GM18858 (cell line): ENCODE data around the gene DDX42.
"Not testable (repeated sequence)": the region's sequence is repeated elsewhere in the genome, so short reads cannot be mapped to it uniquely, and the experiment has no call there.

Experiments
- ATAC-seq: cut with Tn5 transposase; IDR thresholded peaks from one replicate; pipeline ENCODE4 v1.9.1; 2021; ENCODE audit not compliant: unreplicated experiment

Gene DDX42

DNA sequence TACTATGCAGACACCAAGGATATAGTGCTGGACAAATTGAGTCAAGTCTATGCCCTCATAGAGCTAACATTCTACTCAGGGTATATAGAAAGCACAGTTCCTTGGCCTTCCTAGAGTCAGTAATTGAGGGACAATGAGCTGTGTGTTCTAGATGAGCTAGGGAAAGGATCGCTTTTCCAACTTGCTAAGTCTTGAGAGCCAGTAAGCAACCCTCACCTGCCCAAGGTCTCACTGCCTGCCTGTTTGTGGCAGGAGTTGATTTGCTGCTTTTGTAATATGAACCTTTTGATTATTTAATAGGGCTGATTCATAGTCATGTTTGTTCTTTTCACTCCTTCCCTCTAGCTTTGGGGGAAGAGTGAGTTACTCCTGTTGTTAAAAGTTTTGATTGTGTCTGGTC is 6.5 kb downstream of the DDX42 start:
- no peak for ATAC-seq

DNA sequence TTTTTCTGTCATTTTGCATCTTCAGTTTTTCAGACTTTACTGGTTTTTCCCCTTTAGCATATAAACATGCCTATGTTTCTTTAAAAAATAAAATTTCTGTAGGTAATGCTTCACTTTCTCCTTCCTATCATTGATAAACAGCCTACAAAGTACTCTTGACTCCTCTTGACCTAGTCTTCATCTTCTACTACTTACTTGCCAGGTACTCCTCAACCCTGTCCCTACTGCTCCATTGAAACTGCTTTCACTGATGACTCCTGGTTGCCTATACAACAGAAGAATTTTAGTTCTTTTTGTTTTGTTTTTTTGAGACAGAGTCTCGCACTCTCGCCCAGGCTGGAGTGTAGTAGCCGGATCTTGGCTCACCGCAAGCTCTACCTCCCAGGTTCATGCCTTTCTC is 7.0 kb downstream of the DDX42 start:
- no peak for ATAC-seq

DNA sequence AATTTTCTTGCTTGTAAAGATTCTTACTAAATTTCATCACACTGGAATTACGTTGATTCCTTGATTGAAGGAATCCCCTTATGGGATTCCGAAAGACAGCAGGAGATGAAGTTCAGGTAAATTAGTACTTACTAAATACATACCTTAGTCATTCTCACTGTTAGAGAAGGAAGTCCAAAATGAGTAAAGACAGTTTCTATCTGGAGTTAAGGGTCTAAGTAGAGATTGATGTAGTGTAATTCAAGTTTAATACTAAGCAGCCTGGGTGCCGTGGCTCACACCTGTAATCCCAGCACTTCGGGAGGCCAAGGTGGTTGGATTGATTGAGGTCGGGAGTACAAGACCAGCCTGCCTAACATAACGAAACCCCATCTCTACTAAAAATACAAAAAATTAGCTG is 9.6 kb downstream of the DDX42 start:
- no peak for ATAC-seq

DNA sequence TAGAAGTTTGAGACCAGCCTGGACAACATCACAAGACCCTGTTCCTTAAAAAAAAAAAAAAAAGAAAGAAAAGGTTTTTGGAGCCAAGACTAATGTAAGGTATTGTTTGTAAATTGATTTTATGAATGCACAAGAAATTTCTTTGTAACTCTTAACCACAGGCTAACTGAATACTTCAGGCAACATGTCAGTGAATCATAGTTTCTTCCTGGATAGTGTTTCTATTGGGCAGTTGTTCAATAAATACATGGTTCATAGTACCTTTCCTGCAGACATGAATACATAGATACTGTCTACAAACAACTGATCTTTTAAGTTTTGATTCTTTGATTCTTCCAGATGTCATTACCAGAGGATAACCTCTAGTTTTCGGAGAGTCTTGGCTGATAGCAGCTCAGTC is 11.6 kb downstream of the DDX42 start:
- ATAC-seq = no peak

DNA sequence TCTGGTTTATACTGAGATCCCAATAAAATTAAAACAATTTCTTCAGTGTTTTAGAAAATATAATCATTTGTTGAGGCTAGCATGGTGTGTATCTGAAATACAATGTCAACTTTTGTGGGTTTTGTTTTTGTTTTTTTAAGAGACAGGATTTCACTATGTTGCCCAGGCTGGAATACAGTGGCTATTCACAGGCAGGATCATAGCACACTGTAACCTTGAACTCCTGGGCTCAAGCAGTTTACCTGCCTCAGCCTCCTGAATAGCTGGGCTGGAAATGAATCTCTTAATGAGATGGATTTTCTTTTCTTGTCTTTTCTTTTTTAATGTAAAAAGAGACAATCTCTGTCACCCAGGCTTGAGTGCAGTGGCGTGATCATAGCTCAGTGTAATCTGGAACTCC is 12.1 kb downstream of the DDX42 start:
- ATAC-seq = no peak

DNA sequence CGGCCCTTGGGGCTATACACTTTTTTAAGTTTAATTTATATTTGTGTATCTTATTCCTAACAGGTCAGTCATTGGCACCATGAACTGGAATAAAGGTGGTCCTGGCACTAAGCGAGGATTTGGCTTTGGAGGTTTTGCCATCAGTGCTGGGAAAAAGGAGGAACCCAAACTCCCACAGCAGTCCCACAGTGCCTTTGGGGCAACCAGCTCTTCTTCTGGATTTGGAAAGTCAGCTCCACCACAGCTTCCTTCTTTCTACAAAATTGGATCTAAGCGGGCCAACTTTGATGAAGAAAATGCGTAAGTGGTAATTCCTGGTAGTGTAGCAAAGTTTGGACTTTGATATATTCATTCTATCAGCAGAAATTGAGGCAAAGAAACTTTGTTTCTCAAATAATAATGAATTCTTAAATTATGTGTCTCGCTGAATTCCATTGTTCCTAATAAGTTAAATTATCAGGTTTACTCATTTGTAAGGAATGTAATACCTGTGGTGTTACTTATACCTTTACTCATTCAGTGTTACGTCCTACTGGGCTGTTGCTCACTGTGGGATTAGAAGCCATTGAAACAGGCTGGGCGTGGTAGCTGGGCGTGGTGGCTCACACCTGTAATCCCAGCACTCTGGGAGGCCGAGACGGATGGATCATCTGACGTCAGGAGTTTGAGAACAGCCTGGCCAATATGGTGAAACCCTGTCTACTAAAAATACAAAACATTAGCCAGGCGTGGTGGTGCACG is 13.2 kb downstream of the DDX42 start:
- ATAC-seq = no peak

DNA sequence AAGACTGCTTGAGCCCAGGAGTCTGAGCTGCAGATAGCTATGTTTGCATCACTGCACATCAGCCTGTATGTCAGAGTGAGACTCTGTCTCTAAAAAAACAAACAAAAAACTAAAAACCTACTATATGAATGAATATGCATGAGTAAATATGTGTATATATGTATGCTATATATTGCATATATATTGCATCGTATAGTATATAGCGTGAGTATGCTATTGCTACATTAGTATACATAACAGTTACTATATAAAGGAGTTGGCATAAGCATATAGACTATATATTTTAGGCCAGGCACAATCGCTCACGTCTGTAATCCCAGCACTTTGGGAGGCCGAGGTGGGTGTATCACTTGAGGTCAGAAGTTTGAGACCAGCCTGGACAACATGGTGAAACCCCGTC is 16.1 kb downstream of the DDX42 start:
- no peak for ATAC-seq

DNA sequence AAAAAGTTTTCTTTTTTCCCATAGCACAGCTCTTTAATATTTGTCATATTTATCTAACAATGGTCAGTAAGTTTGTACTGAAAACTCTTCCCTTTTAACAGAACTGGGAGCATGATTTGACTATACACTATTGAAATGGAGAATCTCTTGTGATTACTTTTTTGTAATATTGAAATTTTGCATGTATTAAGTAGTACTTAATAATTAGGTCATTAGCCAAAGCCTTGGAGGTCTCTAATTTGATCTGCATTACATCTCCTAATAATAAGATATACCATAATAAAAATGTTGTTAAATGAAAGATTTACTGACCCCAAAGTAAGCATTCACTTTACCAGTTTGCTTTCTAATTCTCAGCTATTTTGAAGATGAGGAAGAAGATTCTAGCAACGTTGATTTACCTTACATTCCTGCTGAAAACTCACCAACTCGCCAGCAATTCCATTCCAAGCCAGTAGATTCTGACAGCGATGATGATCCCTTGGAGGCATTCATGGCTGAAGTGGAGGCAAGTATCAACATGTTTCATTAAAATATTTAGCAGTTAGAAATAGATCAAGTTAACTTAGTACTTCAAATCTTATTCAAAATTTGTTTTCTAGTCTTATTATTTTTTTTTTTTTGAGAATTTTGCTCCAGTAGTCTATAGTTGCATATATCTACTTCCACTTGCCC is 18.2 kb downstream of the DDX42 start:
- no peak for ATAC-seq

DNA sequence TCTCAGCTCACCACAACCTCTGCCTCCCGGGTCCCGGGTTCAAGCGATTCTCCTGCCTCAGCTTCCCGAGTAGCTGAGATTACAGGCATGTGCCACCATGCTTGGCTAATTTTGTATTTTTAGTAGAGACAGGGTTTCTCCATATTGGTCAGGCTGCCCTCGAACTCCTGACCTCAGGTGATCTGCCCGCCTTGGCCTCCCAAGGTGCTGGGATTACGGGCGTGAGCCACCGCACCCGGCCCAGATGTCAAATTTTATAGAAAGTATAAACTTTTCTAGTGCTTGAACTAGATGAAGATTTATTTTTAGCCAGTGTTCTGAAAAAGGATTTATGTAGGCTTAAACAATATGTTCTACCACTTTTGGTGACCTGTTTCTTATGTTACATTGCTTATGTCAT is 22.4 kb downstream of the DDX42 start:
- not testable (repeated sequence) for ATAC-seq

DNA sequence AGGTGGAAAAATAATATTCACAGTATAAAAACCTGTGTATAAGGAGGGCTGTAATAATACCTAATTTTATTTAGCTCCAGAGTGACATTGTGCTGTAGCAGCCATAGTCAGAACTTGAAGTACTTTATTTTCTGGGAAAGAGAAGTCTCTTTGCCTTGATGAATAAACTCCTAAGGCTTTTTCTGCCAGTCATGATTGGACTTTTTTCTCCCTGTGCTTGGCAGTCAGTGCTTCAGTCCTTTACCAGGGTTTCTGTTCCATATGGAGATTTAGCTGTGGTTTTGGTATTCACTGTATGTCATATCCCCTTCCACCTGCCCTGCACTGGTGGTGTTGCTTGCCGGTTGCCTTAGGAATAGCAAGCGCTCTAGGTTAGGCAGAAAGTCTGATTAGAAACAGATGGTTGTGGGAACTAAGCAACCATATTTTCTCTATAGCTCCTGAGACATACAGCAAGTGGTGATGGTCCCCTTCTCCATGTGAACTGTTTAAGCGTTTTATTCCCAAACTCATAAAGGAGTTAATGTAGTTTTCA is 24.7 kb downstream of the DDX42 start:
- no peak for ATAC-seq

DNA sequence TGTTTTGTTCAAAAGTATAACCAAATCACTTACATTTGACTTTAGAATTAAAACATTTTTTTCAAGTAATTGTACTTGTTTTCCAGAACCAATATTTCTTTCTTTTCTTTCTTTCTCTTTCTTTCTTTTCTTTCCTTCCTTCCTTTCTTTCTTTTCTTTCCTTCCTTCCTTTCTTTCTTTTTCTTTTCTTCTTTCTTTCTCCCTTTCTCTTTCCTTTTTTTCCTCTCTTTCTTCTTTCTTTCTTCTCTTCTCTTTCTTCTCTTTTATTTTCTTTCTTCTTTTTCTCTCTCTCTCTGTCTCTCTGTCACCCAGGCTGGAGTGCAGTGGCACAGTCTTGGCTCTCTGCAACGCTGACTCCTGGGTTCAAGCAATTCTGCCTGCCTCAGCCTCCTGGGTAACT is 26.8 kb downstream of the DDX42 start:
- no peak for ATAC-seq

DNA sequence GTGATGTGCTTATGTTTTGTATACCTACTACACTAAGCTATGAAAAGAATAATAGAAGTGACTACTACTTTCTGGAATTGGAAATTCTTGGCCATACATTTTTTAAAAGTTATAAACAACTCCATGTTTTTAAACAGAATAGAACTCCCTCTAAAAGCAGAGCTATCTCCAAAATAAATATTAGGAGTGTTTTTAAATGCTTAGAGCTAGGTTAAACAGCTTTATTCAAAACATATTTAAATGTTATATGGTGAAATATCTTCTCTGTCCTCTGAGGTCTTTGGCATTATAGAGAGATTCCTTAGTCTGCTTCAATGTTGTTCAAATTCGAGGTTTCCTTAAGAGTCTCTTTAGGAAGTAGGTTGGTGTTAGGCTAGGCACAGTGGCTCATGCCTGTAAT is 30.4 kb downstream of the DDX42 start:
- no peak for ATAC-seq

DNA sequence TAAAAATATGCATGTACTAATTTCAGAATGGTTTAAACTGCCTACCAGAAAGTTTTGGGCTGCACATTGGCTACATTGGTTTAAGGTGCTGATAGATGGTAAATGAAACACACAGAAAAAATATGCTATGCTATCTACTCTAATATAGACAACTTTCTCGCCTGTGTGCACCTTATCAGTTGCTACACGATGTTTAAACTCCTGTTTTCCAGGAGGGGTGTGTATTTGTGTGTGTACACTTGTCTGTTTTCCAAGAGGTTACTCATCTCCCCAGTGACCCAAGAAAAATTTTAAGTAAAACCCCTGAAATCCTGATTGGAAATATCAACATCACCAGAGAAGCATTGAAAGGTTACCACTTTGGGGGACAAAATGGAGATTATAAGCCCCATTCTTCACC is 31.6 kb downstream of the DDX42 start:
- ATAC-seq = no peak

DNA sequence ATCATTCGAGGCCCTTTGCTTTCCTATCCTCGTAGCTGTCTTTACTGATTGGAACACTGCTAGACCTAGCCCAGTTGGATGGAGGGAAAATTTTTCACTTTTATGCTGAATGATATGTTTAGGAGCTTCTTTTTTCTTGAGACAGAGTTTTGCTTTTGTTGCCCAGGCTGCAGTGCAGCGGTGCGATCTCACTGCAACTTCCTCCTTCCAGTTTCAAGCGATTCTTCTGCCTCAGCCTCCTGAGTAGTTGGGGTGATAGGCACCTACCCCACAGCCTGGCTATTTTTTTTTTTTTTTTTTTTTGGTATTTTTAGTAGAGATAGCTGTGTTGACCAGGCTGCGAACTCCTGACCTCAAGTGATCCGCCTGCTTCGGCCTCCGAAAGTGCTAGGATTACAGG is 36.0 kb downstream of the DDX42 start:
- ATAC-seq = no peak

DNA sequence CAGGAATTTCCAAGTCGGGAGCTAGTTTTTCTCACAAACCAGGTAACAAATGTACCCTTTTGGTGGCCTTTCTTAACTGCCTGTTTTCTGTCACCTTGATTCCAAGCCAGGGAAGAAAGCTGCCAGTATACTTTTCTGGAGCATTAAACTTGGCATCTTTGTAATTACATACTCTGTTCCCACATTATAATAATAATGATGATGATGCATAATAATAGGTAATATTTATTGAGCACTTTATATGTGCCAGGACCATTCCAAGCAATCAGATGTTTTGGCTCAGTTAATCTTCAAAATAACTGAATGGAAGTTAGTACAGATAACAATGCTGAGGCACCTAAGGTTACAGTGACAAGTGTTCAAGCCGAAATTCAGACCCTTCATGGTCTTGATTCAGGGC is 42.2 kb downstream of the DDX42 start:
- no peak for ATAC-seq

DNA sequence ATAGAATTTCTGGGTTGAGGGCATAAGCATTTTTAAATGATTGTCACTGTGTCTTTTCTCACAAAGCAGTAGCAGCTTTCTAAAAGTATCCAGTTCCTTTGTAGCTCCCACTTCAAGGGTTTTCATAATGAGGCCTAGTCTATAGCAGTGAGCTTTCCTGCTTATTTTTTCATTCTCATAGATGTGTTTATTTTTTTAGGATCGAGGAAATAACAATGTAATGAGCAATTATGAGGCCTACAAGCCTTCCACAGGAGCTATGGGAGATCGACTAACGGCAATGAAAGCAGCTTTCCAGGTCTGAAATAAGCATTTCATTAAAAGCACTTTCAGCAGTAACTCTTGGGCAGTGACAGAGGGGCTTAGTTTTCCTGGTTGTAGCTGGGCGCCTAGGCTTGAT is 42.7 kb downstream of the DDX42 start:
- no peak for ATAC-seq

DNA sequence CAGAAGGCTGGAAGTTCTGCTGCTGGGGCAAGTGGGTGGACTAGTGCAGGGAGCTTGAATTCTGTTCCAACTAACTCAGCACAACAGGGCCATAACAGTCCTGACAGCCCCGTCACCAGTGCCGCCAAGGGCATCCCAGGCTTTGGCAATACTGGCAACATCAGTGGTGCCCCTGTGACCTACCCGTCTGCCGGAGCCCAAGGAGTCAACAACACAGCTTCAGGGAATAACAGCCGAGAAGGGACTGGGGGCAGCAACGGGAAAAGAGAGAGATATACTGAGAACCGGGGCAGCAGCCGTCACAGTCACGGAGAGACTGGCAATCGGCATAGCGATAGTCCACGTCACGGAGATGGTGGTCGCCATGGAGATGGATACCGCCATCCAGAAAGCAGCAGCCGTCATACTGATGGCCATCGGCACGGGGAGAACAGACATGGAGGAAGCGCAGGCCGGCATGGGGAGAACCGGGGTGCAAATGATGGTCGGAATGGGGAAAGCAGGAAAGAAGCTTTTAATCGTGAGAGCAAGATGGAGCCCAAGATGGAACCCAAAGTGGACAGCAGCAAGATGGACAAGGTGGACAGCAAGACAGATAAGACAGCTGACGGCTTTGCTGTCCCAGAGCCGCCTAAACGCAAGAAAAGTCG is 43.9 kb downstream of the DDX42 start:
- no peak for ATAC-seq

DNA sequence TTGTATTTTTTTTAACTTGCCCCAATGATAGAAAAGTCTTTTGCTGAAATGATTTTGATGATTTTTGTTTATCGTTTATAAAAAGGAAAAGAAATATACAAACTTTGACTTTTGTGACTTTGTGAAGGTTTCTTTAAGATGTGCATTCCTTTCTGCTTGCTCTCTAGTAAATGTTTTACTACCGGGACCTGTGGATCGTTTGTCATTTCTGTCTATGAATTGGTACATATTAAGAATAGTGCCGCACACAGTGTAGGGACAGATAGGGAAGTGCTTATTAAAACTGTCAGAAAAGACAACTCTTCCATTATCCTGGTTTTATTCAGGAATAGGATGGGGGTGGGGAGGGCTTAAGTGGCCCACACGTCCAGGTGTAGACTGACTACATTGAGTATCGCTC is 45.2 kb downstream of the DDX42 start:
- ATAC-seq = no peak

DNA sequence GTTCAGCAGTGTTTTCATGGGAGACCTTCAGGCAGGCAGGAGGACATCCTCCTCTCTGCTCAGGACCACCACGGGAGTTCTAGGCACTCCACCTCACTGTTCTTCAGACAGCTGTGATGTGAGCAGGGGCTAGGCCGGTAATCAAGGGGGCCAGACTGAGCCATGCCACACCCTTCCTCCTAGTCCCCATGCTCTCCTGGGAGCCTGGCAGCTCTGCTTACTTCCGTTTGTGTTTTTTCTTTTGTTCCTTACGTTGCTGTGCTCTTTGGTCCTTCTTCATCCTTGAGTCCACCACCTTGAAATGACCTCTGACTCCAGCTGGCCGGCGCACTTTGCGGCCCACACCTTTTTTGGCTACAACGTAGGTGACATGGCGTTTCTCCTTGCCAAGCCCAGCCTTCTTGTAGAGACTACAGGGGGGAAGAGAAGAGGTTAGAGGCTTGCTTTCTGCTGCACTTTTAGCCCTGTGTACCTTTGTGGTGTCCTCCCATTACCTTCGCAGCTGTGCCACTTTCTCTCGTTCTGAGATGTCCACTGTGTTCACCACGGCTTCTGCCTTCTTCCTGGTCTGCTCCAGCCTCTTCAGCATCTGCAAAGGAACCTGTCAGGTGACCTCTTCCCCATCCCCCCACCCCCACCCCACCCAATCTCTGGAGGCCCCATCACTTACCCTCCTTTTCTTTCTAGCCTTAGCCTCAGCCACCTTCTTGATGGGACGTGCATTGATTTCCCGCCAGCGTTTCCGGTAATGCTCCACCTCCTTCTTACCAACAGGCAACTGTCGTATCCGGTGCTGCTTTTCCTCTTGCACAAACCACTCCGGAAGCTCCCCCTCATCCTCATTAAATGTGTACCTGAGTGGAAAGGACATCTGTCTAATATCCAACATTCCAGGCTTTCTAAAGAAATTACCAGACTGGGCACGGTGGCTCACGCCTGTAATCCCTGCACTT is 45.9 kb downstream of the DDX42 start:
- no peak for ATAC-seq

DNA sequence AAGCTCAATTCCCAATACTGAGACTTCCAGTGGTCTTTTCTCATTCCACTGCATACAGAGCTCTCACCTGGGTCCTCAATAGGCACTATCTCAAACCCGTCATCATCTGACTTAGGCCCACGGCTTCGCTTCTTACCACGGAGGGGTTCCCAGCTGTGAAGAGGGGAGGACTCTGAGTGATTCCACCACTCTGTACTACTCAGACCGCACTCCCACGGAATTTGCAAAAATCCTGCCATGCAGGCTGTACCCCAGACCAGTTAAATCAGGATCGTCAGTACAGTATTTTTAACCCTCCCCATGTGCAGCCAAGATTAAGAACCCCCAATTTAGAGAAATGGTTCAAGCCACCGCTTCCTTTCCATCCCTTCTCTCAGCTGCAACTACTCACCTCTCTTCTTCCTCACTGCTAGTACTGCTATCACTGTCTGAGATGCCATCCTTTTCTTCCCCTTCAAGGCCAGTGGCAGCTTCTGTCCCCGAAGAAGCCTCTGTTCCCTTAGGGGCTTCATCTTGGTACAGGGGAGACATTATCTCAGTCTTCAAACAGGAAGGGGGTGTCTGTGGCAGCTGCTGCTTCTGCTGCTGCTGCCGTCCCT is 47.1 kb downstream of the DDX42 start:
- no peak for ATAC-seq

DNA sequence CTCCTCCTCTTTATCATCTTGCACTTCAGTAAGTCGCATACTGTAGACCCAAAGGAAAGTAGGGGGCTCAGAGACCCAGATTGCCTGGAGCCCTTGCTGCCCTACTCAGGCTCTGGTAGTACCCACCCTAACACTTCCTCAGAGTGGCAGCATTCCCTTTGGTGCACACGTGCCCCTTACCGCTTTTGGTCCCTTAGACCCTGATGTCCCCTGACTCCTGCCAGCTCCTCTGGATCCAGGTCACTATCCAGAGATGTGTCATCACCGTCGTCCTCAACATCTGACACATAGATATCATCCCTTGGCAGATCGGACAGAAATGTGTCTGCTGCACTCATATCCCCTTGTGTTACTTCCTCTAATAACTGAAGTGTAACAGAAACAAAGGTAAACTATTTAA is 47.8 kb downstream of the DDX42 start:
- no peak for ATAC-seq
